NCI-H1417 (cell line): ENCODE data around the gene PLAAT3.
A peak's percentile ranks its signal among the peaks of the same experiment; 100 is the strongest.
"Not testable (repeated sequence)": the region's sequence is repeated elsewhere in the genome, so short reads cannot be mapped to it uniquely, and the experiment has no call there.

ENCODE experiments used
- DNase-seq, 3 experiments: peaks; one replicate each; lab custom pipeline; 2025; lab: John Stamatoyannopoulos, UW

PLAAT3 gene

DNA sequence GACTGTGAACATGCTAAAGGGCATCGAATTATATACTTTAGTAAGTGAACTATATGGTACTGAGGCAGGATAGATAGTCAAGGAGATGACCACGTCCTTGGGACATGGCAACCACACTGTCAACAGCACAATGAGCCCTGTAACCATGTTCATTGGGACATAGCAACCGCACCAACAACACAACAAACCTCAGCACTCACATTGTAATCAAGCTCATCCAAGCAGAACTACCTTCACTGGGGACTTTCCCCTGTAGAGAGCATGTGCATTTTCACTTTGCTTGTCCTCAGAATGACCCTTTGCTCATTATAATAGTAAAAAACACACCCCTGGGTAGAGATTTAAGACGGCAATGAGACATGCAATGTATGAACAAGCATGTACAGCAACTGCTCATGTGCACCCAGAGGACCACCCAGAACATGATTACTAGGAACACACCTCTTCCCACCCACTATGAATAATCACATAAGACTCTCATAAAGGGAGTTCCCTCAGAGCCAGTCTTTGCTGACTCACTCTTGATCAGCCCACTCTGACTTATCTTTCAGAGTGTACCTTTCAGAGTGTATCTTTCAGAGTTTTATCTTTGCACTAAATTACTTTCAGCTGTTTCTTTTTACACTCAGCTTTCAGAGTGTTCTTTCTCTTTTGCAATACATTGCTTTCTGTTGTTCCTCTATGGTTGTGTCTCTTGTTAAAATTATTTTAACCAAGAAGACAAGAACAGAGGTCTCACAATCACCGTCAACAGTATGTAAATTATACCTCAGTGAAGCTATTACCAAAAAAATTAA, 47.0 kb downstream of the PLAAT3 start:
- peak in 1 of 3 experiments; percentile 37 for DNase-seq

DNA sequence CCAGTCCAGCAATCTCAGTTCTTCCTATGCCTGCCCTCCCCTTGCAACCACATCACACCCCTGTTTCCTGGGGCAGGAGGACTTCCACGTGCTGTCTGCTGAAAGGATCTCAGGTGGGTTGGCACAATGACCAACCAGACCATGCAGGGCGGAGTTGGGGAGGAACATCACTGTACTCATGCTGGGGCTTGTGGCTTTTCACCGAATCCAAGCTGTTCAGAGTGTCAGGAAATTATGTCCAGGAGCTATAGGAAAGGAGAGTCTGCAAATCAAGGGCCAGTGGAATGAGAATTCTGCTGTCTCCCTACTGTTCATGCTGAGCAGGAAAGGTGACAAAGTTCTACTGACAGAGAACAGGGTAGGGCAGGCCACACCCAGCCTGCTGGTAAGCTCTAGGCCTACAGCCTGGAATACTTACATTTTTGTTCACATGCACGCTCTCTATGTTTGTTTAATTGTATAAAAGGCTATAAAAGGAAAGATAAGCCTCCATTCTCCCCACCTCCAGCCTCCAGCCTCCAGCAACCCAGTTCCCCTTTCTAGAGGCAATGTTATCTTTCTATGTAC, 49.4 kb downstream of the PLAAT3 start:
- DNase-seq = no peak

DNA sequence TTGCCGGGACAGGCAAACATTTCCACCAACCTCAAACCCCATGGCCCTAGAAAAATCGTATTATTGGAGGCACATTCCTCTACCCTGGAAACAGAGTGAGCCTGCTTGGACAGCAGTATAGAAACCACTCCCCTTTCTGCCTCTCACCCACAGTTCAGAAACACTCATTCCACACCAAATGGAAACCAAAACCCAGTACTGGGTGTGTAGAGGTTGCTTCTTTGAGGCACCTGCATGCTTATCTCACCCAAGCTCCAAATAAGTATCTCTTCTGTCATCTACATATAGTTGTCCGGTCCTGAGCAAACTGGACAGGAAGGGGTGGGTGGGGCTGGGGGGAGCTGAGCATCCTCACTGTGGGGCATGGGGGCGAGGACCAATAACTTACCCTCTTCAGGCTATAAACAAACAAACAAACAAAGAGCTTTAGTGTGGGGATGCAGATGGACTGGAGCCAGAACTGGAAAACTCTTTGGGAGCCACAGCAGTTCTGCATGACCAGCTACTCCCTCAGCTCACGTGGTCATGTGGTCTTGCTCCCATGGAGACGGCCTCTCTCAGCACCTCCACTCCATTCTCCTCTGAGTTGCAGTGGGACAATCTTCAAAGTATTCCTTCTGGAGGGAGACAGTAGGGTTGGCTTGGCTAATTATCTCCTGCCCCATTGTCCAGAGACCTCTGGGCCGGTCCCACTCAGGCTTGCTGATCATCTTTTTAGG, 50.0 kb downstream of the PLAAT3 start:
- DNase-seq = peak; percentile 14 to 76 (median 33)

DNA sequence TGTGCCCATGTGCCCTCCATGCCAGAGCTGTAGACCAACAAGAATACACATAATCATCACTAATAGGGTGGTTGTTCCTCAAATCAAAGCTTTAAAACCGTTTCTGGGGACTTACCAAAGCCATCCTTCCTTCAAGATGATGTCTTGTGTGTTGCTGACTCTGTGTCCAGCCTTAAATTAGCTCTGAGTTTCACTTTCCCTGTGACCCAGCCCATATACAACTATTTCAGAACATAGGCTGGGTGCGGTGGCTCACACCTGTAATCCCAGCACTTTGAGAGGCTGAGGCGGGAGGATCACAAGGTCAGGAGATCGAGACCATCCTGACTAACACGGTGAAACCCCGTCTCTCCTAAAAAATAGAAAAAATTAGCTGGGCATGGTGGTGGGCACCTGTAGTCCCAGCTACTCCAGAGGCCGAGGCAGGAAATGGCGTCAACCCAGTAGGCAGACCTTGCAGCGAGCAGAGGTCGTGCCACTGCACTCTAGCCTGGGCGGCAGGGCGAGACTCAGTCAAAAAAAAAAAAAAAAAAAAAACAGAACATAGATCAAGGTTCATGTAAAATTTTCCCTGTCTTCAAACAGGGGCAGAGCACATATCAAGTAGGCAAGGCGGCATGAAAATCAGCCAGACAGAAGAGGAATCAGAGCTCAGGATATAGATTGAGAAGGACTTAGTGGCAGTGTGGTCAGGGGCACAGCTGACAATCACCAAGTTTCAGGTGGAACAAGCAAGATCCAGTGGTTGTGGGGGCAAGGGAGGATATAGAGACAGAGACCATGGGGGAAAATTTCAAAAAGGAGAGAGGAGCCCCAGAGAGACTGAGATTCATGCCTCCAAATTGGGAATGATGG, 50.8 kb downstream of the PLAAT3 start, which contains the start of gene PLAAT2:
TSS of gene PLAAT2 (minus strand) at position 179 of the 855 bp plus-strand sequence. CDS start at position 124, 55 bp downstream.
- DNase-seq = no peak

DNA sequence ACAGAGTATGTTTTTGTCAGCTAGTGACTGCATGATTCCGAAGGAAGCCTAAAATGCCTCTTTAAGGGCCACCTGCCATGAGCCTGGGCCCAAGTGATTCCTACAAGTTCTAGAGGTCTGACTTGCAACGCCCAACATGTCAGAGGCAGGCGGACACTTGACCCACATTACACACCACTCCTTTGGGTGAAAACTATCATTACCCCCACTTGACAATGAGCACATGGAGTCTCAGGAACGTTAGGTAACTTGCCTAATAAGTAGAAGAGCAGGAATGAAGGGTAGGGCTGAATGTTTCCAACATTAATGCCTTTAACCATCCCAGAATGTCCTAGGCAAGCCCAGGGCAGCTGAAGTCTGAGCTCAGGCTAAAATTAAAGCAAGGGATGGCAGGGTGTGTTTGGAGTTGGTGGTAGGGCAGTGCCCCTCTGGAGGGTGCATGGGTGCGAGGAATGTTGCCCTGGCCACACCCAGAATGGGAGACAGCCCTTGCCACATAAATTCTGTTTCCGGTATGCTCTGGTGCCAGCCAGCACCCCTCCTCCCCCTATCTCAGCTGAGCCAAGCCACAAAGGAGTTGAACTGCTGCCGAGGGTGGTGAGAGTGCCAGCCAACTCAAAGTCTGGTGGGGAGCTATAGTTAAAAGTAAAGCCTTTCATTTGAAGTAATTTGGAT, 53.6 kb downstream of the PLAAT3 start:
- no peak for DNase-seq

DNA sequence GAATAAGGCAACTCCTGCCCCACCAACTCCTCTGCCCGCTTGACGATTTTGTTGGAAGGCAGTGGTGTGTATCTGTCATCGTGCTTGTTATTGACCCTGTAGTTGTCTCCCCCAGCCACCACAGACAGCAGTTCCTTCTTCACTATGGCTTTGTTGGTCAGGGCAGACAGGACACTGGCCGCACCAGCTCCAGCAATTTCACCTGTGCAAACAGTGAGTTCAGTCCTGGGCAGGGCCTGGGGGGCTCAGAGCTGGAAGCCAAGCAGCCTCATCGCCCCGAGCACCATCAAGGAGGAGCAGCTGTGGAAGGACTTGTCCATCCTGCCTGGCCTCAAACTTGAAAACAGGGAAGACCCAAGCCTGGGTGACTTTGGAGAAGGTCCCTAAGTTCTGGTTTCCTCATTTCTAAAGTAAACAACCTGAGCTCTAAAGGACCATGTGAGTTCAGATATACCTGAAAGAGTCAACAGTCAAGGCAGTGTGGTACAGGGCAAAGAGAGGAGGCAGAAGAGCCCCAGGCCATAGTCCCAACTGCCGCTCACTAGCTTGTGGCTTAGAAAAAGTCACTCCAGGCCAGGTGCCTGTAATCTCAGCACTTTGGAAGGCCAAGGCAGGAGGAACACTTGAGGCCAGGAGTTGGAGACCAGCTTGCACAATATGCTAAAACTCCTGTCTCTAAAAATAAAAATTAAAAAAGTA, 55.6 kb downstream of the PLAAT3 start:
- DNase-seq = no peak

DNA sequence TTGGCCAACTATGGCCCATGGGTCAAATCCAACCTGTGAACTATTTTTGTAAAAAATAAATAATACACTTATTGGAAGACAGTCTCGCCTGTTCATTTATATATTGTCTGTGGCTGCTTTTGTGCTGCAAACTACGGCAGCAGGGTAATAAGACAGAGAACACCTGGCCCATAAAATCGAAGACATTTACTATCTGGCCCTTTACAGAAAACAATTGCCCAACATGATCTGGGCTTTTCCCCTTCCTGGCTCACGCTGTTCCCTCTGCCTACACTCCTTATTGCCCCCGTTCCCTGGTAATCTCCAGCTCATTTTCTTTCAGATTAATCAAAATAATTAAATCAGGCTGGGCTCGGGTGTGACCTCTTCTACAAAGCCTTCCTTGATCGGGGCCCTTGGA, 56.7 kb downstream of the PLAAT3 start:
- no peak for DNase-seq

DNA sequence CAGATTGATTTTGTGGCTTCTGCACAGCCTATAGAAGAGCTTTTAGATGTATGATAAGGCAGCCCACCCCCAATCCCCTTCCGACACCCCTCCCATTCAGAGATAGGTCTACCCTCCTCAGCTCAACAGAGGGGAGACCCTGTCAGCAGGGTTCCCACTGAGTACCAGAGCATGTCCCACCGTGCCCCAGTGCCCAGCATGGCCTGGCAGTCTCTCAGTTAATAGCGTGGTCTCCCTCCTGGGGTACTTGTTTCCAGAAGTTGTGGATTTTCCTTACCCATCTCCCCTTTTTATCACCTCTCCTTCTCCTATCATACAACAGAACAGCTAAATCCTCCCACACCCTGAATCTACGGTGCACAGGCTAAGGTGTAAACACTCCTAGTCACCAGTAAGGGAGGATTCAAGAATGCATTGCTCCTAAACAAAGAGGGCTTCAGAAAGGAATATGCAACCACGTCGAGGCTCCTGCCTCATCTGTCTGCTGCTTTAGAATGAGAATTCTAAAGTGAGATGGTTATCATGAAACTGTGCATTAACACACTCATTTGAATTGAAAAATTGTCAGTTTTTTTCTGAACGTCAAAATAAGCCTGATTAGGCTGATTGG, 57.7 kb downstream of the PLAAT3 start:
- no peak for DNase-seq

DNA sequence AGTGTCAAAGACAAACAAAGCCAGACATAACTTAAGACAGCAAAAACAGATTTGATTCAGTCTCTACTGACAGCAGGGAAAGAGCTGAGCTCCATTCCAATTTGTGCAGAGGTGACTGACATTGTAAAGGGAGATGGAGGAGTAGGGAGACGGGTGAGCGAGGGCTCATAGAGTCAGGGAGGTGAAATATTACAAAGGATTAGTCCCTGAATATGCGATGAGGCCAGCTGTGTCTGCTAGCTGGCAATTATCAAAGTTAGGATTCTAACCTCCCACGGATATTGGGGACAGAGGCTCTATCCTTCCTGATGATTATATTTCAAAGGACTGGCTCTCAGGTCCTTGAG, 59.4 kb downstream of the PLAAT3 start:
- no peak for DNase-seq

DNA sequence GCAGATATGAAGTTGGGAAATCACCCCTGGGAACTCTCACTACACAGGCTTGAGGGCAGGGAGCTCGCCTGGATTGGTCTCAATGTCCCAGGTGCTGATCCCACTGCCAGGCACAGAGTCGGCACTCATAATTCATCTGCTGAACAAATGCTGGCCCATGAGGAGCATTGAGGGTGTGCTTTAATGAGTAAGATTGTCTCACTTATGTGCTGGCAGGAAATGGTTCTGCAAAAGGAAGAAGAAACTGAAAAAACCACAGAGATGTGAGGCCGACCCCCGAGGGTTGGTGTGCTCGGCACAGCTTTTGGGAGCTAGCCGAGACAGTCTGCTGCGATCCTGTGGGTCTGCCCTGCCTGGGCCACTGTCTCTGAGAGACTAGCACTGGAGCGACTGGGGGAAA, 60.5 kb downstream of the PLAAT3 start:
- no peak for DNase-seq

DNA sequence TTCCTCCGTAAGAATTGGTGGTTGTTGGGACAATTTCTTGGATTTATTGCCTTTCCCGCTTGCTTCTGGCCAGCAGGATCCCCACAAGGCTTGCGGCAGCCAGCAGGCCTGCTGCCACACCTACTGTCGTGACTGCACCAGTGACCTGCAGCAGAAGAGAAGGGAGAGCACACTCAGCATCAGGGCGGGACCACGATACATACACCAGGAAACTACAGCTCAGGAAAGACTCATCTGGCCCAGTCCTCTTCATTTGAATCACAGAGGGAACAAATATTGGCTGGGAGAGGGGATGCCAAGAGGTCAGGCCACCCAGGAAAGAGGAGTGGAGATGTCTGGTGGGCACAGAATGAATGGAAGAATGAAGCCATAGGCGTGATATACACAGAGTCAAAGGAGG, 61.3 kb downstream of the PLAAT3 start:
- no peak for DNase-seq

DNA sequence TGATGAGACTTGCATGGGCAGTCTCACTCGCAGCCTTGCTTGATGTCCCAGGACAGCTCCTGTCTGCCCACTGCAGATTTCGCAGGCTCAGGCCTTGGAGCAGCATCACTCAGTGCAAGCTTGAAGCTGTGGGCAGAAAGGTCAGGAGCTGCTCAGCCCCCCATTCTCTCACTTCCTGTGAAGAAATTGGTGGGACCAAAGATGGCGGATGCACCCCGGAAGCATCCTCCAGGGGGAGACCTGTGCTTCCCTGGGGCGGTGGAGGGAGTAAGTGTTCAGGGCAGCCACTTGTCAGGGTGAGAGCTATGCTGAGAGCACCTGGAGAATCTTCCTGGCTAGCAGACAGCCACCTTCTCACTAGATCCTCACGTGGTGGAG, 62.4 kb downstream of the PLAAT3 start:
- DNase-seq = no peak

DNA sequence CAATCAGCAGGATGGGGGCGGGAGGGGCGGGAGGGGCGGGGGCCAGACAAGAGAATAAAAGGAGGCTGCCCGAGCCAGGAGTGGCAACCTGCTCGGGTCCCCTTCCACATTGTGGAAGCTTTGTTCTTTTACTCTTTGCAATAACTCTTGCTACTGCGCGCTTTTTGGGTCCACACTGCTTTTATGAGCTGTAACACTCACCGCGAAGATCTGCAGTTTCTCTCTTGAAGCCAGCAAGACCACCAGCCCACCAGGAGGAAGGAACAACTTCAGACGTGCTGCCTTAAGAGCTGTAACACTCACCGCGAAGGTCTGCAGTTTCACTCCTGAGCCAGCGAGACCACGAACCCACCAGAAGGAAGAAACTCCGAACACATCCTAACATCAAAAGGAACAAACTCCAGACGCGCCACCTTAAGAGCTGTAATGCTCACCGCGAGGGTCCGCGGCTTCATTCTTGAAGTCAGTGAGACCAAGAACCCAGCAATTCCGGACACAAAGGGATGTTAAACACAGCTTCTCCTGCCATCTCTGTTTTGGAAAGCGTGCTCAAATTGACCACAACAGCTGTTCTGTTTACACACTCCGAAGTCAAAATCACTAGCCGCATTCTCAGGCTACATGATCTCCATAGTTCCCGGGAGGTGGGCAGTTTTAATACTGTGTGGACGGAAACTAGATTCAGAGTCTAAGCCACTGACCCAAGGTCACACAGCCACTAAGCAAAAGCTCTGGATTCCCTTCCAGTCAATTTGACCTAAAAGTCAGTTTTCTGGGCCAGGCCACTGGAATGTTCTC, 62.9 kb downstream of the PLAAT3 start:
- no peak for DNase-seq

DNA sequence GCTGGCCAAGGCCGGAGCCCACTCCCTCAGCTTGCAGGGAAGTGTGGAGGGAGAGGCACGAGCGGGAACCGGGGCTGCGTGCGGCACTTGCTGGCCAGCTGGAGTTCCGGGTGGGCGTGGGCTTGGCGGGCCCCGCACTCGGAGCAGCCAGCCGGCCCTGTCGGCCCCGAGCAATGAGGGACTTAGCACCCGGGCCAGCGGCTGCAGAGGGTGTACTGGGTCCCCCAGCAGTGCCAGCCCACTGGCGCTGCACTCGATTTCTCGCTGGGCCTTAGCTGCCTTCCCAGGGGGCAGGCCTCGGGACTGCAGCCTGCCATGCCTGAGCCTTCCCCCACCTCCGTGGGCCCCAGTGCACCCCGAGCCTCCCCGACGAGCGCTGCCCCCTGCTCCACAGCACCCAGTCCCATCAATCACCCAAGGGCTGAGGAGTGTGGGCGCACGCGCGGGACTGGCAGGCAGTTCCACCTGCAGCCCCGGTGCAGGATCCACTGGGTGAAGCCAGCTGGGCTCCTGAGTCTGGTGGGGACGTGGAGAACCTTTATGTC, 64.0 kb downstream of the PLAAT3 start:
- not testable (repeated sequence) for DNase-seq

DNA sequence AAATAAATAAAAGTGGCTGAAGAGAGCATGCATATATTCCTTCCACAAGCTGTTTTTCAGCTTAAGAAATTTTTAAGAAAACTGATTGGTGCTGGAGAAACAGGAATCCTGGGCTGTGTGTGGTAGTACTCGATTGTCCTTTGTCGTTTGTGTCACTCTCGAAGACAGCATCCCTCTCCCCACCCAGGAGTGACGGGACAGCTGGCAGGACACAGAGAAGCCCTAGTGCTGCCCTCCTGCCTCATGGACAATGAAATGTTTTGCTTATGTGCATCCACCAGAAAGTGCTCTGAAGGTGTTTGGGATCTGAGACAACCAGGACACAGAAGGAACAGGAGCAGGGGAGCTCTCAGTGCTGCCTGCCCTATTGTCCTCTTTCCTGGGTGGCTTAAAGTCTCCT, 64.8 kb downstream of the PLAAT3 start:
- no peak for DNase-seq

DNA sequence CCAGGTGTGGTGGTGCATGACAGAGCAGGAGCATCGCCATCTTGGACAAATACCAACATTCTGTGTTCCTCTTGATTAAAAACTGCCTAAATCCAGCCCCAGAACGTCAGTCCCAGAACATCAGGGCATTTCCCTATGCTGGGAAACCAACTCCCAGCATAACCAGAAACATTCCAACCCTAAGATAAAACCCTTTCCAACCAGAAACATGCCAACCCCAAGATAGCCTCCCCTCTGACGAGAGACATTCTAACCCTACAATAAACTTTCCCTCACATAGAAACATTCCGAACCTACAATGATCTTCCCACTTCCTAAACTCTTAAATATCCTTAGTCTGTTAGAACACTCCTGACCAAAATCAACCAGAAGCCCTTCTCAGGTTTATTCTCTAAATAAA, 66.1 kb downstream of the PLAAT3 start:
- no peak for DNase-seq

DNA sequence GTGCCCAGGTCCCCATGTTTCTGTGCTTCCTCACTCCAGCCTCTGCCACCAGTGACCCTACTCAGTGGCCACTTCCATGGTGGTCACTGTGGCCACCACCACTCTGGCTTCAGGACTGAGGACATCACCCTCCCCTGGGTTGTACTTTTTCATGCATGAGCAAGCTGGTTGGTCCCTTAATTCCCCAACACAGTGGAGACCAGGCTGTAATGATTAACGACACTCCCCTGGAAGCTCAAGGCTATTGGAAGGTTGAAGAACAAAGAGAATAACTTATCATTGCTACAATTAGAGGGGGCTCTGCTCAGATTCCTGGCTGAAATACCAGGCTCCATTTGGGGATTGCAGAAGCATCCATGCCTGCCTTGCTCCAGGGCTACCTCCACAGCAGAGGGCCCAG, 67.2 kb downstream of the PLAAT3 start:
- no peak for DNase-seq

DNA sequence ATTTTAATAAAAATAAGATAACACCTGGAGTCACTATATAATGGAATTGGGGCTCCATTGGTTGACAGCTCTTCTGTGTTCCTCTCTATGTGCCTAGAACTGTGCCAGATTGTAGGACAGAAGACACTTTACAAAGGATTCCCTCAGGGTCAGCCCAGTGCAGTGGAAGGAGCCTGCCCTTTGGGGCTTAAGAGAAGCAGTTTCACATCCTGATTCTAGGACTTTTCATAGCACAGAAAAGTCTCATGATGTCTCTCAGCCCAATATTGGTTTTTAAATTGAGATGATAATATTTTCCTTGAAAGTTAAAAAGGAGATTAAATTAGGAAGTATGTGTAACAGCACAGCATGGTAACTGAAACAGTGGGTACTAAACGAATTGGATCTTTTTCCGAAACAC, 70.5 kb downstream of the PLAAT3 start:
- DNase-seq = no peak

DNA sequence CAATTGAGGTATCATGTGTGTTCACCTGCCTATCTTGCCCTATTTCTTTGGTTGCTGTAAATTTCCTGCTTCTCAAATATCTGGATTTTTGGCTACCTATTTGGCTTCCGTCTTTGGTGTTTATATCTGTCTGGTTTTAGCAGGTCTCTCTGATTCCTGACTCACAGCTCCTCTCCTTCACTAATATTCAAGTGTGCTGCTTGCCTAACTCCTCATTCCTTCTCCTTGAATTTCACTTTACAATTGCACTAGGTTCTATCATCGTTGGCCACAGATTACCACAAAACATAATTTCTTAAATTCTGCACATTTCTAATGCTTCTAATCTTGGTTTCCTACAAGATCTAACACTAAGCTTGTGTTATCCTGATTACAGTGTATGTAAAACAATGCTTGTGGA, 71.7 kb downstream of the PLAAT3 start:
- DNase-seq = not testable (repeated sequence)
